Type B pancreatic cell (in vitro differentiated cells): ENCODE results near the gene AGAP2. TPM values are rescaled to one million over a fixed set of nuclear protein-coding genes. Genes with fewer than 3 reads are reported as not detected.
"Not testable (repeated sequence)": the region's sequence is repeated elsewhere in the genome, so short reads cannot be mapped to it uniquely, and the experiment has no call there.

Experiments
- DNase-seq: peaks from one replicate; pipeline ENCODE4 v3.0.0; 2021; ENCODE audit warnings: mixed read lengths; ENCODE audit not compliant: unreplicated experiment; ENCODE audit errors: extremely low spot score
- H3K27ac Mint-ChIP-seq: 2 replicates; pipeline ENCODE4 v1.8.0; 2021; ENCODE audit warnings: mild to moderate bottlenecking, mixed read lengths
- H3K27me3 Mint-ChIP-seq: 2 replicates; pipeline ENCODE4 v1.8.0; 2021; ENCODE audit warnings: mixed read lengths
- H3K36me3 Mint-ChIP-seq: 2 replicates; pipeline ENCODE4 v1.8.0; 2021; ENCODE audit warnings: mixed read lengths
- H3K4me1 Mint-ChIP-seq: one replicate; pipeline ENCODE4 v1.8.0; 2021; ENCODE audit warnings: mixed read lengths; ENCODE audit not compliant: unreplicated experiment
- H3K4me3 Mint-ChIP-seq: 2 replicates; pipeline ENCODE4 v1.8.0; 2021; ENCODE audit warnings: mild to moderate bottlenecking, mixed read lengths
- H3K9me3 Mint-ChIP-seq: 2 replicates; pipeline ENCODE4 v1.8.0; 2021; ENCODE audit warnings: mixed read lengths
- total RNA-seq: library from RNA; stranded (reverse); gene quantifications from 2 replicates; pipeline ENCODE4 v1.2.1, GENCODE V29; 2021; ENCODE audit warnings: low replicate concordance
- TF ChIP-seq, protein P1 (sequence below): fragments of 200-600 bp; sonication (generic); conservative IDR thresholded peaks from 2 replicates; pipeline ENCODE4 v1.5.0; 2021; ENCODE audit warnings: antibody characterized with exemption, mild to moderate bottlenecking

Gene AGAP2
- total RNA-seq, 1 donor from 2014 or later, result 4.1 TPM

DNA sequence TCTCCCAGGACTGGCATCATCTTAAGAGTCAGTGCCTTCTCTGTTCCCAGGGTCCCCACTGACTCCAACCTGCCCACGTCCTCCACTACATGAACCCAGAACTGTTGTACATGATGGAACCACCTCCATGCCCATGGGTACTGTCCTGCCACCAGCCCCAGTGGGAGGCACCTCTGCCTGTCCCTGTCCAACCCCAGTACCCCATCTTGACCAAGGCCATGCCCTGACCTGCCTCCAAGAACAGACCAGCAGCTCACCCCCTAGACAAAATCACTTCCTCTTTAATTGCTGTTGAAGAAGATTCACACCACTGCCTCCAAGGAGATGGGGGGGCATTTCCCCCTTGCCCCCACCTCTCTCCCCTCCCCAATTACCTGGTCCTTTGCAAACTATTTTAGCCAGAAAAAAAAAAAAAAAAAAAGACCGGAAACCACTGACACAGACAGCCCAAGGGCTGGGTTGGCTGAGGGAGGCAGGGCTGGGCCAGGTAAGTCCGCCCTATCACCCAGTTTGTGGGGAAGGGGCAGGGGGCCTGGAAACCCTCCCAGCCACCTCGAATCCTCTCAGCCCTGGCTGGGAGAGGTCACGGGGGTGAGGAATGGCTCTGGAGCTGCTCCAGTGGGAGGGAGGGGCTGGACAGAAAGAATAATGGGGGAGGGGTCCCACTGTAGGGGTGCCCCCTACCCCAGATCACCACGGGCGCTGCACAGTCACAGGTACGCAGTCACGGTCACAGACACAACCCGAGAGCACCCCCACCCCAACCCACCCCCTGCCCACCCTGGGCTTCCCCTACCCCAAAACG, 13.4 kb downstream of the AGAP2 start:
- H3K36me3 Mint-ChIP-seq, result peaks cover 7% of the 10 kb centered on the region
- peak; percentile 37 for DNase-seq
- no peaks in the 10 kb centered on the region for H3K4me1 Mint-ChIP-seq
- TF ChIP-seq, protein P1, sequence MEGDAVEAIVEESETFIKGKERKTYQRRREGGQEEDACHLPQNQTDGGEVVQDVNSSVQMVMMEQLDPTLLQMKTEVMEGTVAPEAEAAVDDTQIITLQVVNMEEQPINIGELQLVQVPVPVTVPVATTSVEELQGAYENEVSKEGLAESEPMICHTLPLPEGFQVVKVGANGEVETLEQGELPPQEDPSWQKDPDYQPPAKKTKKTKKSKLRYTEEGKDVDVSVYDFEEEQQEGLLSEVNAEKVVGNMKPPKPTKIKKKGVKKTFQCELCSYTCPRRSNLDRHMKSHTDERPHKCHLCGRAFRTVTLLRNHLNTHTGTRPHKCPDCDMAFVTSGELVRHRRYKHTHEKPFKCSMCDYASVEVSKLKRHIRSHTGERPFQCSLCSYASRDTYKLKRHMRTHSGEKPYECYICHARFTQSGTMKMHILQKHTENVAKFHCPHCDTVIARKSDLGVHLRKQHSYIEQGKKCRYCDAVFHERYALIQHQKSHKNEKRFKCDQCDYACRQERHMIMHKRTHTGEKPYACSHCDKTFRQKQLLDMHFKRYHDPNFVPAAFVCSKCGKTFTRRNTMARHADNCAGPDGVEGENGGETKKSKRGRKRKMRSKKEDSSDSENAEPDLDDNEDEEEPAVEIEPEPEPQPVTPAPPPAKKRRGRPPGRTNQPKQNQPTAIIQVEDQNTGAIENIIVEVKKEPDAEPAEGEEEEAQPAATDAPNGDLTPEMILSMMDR, result no peak
- no peaks in the 10 kb centered on the region for H3K9me3 Mint-ChIP-seq
- H3K4me3 Mint-ChIP-seq, result peak overlapping the region; percentile 62
- H3K27ac Mint-ChIP-seq, result peak overlapping the region; percentile 61
- H3K27me3 Mint-ChIP-seq, result peaks cover 66% of the 10 kb centered on the region

DNA sequence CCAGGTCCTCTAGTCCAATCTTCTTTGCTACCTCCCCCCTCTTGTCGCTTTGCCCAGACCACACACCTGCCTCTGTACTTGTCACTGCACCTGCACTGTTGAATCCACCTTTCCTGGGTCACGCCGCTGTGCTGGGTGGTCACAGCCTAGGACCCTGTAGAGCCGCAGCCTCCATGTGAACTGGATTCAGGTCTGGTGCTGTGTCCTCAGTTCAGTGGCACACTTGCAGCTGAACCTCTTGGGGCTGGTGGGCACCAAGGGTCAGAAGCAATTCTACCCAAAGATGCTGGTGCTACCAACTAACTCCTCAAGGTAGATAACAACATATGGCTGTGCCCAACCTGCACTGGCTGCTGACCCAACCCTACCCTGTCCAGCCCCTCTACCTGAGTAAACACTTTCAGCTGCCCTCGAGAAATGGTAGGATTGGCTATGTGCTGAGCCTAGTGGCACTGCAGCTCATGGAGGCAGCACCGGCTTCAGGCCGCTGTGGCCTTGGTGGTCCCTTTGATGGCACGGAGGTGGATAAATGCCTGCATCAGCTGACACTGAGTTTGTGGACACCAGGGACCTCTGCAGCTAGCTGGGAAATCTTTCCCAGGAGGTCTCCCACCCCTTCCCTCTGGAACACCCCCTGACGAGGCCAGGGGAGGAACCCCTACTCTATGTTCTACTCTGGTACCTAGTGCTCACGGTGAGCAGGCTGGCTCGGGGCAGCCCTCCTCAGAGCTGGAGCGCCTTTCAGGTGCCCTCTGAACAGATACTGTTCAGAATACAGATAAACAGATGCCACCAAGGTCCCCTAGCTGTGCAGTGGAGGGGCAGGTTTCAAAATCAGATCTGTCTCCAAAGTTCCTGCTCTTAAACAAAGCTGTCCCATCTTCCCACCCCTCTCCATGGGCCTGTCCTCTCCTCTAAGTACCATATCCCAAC, 14.3 kb downstream of the AGAP2 start:
- Mint-ChIP-seq H3K36me3 (peaks cover 12% of the 10 kb centered on the region), H3K27me3 (peaks cover 57% of the 10 kb centered on the region), H3K27ac (peak overlapping the region; percentile 61), H3K4me3 (peak overlapping the region; percentile 62), H3K9me3 (no peaks in the 10 kb centered on the region), H3K4me1 (no peaks in the 10 kb centered on the region)
- TF ChIP-seq, protein P1, result no peak
- peak; percentile 60 for DNase-seq

DNA sequence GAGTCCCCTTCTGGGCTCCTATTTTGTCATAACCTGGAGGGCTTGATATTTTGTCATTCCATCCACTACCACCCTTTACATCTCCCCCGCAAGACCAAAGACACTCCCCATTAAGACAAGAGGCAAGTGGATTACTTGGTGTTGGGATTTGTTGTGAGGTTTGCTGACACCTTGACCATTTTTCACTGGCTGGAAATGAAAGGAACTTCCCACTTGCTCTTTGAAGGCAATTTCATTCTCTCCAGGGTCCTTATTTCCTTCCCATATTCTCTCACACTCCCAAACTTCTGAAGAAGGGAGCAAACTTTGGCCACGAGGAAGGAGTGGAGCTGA, 14.9 kb downstream of the AGAP2 start:
- H3K4me3 Mint-ChIP-seq, result no peak overlapping the region
- no peak overlapping the region for H3K27ac Mint-ChIP-seq
- no peak for DNase-seq
- H3K36me3 Mint-ChIP-seq, result peaks cover 17% of the 10 kb centered on the region
- peaks cover 51% of the 10 kb centered on the region for H3K27me3 Mint-ChIP-seq
- TF ChIP-seq, protein P1, result no peak
- H3K4me1 Mint-ChIP-seq, result no peaks in the 10 kb centered on the region
- H3K9me3 Mint-ChIP-seq, result no peaks in the 10 kb centered on the region

DNA sequence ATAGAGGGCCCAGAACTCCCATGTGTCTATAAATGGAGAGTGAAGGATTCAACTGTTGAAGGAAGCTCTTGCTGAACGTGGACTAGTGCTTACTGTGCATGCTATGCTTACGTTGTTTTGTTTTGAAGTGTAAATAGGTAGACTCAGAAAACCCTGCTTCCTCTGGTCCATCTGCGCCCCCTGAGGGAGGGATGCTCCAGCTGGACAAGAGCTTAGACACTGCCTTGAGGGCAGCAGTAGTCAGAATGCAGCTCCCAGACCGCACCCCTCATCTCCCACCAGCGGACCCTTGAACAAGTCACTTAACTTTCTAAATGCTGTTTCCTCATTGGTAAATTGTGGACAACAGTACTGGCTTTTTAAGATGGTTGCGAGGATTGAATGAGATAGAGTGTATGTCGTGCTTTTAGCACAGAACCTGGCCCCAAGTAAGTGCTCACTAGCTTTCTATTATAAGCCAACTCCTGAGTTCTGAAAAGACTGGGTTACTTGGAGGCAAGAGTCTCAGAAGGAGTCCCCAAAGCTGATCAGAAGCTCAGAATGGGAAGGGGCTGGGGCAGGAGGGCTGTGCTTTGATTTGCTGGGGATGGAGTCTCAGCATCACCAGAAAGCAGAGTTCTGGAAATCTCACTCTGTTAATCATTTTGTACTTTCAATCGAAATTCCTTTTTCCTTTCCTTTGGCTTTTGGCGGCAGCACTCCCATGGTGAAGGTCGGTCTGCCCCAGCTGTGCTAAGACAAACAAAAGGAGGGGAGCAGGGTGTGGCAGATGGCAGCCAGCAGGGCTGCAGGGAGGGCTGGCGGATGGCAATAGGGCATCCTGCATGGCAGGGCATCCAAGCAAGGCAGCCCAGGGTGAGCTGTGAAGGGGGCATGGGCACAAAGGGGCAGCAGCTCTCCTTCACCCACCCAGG, 15.6 kb downstream of the AGAP2 start:
- DNase-seq, result peak; percentile 51
- TF ChIP-seq, protein P1, result no peak
- no peaks in the 10 kb centered on the region for H3K4me1 Mint-ChIP-seq
- H3K27me3 Mint-ChIP-seq, result peaks cover 45% of the 10 kb centered on the region
- H3K4me3 Mint-ChIP-seq, result no peak overlapping the region
- H3K27ac Mint-ChIP-seq, result no peak overlapping the region
- H3K9me3 Mint-ChIP-seq, result no peaks in the 10 kb centered on the region
- H3K36me3 Mint-ChIP-seq, result peaks cover 21% of the 10 kb centered on the region

DNA sequence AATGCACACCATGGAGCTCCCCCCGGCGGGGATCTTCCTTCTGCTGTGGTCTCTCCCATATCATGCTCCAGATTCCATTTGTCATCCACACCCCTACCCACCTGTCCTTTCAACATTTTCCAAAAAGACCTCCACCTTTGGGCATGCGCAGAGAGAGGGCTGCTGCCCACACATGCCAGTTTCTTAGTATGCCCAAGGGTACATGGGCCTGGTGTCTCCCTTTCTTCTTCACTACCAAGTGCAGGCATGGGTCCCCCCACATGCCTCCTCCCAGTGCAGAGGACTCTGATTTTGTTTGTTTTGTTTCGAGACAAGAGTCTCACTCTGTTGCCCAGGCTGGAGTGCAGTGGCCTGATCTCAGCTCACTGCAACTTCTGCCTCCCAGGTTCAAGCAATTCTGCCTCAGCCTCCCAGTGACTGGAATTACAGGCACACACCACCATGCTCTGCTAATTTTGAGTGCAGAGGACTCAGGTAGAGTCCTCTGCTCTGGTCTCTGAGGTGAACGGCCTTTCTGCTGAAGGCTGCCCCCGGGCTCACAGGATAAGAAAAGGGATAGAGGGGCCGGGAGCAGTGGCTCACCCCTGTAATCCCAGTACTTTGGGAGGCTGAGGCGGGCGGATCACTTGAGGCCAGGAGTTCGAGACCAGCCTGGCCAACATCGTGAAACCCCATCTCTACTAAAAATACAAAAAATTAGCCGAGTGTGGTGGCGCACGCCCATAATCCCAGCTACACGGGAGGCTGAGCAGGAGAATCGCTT, 16.5 kb downstream of the AGAP2 start:
- DNase-seq, result peak; percentile 25
- Mint-ChIP-seq H3K36me3 (peaks cover 23% of the 10 kb centered on the region), H3K27me3 (peaks cover 35% of the 10 kb centered on the region)
- H3K4me3 Mint-ChIP-seq, H3K9me3 Mint-ChIP-seq, H3K27ac Mint-ChIP-seq, H3K4me1 Mint-ChIP-seq: not testable (repeated sequence)
